CD4-positive, alpha-beta T cell treated with Interleukin-21 for 1 hour (primary cell): ENCODE measurements around the gene GMDS.

Experiments used
- DNase-seq: peaks from one replicate; pipeline ENCODE4 v3.0.0-alpha.2; 2020

Gene GMDS

GRCh38 chr6:2086326-2086965, 159.0 kb downstream of the GMDS start:
- DNase-seq: no peak

- DNase-seq: no peak
Observed at GRCh38 chr6:2085657-2086056, 159.7 kb downstream of the GMDS start.

- peak; percentile 4 for DNase-seq
Observed at GRCh38 chr6:2081155-2082138, 164.0 kb downstream of the GMDS start.

- no peak for DNase-seq
Observed at GRCh38 chr6:2078888-2079287, 166.5 kb downstream of the GMDS start.

- DNase-seq: no peak
Observed at GRCh38 chr6:2077826-2078225, 167.6 kb downstream of the GMDS start.

GRCh38 chr6:2073476-2073875, 171.9 kb downstream of the GMDS start:
- no peak for DNase-seq

DNA sequence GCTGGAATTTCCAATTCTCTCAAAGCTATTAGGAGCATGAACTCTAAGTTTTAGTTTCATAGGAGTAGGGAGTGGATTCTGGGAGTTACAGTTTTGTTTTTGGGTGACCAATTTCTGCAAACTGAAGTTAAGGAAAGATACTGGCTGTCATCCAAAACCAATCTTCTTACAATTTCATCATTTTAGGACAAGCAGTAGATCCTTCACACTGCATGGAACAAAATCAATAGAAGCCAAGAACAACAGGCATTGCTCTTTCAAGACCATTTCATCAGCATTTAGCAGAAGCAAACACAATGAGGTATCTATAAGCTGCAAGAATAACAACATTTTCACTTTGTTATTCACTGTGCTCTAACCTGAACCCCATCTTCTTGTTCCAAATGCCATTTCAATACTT, 173.0 kb downstream of the GMDS start:
- no peak for DNase-seq

- DNase-seq: no peak
Observed at GRCh38 chr6:2063547-2063946, 181.9 kb downstream of the GMDS start.

DNA sequence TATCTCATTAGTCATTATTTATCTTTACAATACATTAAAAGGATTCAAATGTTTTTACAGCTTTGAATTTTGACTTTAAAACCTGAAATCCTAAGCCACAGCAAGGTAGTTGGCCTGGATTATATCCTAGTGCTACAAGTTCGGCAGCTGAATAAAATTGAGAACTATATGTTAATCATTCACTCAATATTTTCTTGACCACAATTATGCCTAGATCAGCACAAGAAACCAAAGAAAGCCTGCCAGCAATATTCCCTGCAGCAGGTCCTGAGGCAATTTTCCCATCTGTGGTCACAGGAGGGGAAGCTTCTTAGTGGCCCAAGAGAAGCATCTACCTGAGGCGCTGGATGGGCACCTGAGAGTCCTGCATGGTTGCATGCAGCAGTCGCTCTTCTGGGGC, 183.5 kb downstream of the GMDS start:
- DNase-seq: no peak

DNA sequence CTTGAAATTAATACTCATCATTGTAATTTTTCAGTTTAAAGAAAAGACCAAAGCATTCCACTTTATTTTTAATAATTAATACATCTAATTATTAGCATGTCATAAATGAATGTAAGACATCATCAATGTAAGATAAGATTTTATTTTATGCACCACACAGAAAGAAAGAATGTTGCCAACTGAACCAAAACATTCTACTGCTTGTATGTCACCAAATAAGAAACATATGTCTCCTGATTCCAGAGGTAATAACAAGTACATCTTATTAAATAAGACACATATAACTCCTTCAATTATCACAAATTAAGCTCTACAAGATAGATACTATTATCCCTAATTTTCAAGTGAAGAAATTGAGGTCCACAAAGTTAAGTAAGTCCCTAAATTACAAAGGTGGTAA, 189.5 kb downstream of the GMDS start:
- no peak for DNase-seq

GRCh38 chr6:2055143-2055542, 190.3 kb downstream of the GMDS start:
- no peak for DNase-seq

GRCh38 chr6:2054516-2055067, 190.8 kb downstream of the GMDS start:
- DNase-seq: no peak

DNA sequence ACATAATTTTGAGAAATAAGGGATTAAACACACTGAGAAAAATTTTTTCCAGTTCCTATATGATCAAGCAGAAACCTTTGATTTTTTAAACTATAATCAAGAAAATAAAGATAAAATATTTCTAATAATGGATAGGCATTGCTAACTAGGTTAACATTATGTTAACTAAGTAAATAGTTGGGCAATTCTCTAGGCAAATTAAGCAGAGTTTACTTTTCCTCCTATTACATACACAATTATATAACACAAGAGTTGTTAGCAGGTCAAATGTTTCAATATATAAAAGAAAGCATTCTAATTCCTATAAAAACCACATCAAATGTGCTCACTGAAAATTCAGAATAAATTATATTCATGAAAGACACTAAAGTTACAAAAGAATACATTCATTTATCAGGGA, 191.7 kb downstream of the GMDS start:
- no peak for DNase-seq

DNA sequence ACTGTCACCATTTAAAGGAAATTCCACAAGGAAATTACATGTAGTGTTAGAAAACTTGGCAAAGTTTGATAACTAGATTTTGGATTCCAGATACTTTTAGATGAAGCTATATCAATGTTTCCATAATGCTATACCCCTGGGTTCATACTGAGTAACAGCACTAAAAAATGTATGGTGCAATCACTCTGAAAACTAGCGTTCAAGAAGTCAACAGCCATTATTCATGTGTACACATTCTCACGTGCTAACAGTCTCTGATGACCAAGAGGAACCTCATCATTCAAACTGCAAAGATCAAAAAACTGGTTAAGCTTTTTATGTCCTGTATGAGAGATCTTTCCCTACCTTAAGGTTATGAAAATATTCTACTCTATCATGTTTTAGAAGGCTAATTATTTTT, 197.6 kb downstream of the GMDS start:
- no peak for DNase-seq

DNA sequence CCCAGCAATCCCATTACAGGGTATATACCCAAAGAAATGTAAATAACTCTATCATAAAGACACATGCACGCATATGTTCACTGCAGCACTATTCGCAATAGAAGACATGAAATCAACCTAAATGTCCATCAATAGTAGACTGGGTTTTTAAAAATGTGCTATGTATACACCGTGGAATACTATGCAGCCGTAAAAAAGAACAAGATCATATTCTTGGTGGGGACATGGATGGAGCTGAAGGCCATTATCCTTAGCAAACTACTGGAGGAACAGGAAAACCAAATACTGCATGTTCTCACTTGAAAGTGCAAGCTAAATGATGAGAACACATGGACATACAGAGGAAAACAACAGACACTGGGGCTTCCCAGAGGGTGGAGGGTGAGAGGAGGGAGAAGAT, 201.2 kb downstream of the GMDS start:
- DNase-seq: no peak

DNA sequence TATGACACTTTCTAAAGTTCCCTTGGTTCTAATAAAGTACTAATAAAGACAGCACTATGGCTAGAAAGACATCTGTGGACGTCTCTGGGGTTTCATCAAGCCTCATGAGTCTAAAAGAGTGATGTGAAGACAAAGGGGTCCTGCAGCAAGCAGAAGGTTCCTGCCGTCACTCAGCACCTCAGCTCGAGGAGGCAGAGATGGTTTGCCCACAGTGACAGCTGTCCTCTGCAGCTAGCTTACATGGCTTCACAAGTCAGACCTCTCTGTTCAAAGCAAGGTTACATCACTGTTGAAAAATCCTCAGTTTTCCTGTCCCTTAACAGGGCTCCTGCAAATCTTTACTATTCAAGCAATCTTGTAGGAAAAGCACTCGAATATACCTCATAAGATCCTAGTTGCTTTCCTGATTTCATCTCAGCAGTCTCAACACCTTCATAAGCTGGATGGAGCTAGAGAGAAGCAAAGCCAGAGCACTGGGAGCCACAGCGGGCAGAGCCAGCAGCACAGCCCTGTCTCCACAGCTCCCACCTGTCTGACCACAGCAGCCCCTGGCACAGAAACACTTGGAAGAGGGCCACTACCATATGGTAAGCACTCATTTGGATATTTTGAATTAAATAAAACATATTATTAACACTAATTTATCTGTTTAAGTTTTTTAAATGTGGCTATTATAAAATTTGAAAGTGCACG, 202.3 kb downstream of the GMDS start:
- no peak for DNase-seq

DNA sequence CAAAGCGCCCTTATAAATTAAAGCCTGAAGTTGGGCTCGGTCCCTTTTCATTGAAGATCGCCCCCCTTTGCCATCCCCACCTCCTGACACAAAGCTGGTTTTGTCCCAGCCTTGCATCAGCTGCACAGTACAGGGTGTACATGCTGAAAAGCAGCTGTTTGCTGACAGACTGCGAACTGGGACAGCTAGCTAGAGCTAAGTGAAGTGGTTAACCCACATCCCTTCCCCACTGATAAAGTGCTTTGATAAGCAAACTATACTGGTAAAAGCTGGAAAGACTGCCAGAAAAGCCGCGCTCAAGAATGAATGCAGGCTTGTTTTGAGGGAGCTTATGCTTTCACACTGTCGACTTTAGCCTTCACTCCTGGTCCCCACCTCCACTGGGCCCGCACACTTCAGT, 207.3 kb downstream of the GMDS start:
- DNase-seq: peak; percentile 45

- no peak for DNase-seq
Observed at GRCh38 chr6:2037237-2037926, 208.0 kb downstream of the GMDS start.

DNA sequence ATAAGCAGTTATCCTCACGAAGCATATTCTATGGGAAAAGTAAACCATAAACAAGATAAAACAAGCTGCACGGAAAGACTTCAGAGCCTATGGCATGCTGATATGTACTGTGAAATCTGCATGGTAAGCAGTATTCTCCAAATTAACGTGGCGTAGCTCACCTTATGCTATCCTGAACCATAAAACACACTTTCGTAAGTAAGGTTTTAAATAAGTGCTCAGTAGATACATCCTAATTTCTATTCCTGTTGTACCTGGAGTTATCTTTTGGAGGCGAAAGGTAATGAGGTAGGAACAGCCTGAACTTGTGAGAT, 208.7 kb downstream of the GMDS start:
- DNase-seq: no peak

DNA sequence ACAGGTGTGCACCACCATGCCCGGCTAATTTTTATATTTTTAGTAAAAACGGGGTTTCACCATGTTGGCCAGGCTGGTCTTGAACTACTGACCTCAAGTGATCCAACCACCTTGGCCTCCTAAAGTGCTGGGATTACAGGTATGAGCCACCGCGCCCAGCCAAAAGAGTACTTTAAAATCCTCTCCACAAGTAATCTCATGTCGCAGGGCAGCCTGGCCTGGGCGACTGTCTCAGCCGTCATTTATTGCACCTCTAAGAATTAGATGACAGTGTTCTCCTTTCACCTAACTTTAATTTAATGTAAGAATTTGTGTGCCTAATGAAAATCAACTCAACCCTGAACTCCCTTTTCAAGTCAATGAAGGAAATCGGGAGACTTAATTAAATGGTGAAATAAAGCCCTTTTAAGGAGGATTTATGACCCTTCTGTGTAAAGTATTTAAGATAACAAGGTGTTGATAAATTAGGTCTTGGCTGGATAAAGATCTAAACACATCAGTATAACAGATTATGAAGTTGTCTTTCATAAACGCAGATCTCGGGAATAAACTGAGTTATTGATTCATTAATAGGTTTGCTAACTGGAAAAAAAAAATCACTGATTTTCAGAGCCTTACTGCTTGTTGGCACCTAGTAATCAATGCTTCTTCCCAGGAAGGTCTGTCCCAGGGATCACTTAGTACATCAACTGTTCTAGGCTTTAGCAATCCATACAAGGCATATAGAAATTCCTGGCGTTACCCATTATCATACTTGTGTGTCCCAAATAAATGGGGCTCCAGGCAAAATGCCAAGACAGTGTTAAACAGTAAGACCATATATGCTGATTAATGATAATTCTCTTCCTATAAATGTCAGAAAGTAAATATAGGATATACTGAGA, 209.3 kb downstream of the GMDS start:
- no peak for DNase-seq

DNA sequence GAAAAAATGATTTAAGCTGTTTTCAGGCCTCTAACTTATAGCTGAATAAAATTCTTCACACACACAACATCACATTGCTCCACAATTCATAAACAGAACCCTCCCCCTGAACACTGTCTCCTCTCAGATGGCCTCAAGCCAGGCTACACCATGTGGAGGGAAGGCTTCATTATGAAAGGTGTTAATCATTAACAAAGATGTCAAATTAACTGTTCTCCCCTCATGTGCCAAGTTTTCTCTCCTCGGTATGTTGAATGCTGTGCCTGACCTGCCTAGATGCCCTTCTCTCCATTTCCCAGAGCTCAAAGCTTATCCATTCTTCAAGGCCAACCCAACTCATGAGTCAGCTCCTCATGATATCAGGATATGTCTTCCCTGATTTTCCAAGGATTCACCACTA, 210.4 kb downstream of the GMDS start:
- no peak for DNase-seq

- no peak for DNase-seq
Observed at GRCh38 chr6:2034256-2034655, 211.1 kb downstream of the GMDS start.
